Measurements from ENCODE around the gene PFKP. TPM values are rescaled to one million over a fixed set of nuclear protein-coding genes. Genes with fewer than 3 reads are reported as not detected.

PFKP gene
- total RNA-seq, 1 donor from 2014 or later, result 23.5 TPM

- H3K4me3 ChIP-seq, result no peak overlapping the region
- intact Hi-C loops (cut with DNase I), result no loop called here
- peak; percentile 24 to 67 for ATAC-seq
- H3K27me3 ChIP-seq (ENCODE audit: low read depth), result no peaks in the 10 kb centered on the region
- peaks cover 93% of the 10 kb centered on the region for H3K36me3 ChIP-seq
- H3K4me1 ChIP-seq, result no peaks in the 10 kb centered on the region
- TF ChIP-seq, protein P1, sequence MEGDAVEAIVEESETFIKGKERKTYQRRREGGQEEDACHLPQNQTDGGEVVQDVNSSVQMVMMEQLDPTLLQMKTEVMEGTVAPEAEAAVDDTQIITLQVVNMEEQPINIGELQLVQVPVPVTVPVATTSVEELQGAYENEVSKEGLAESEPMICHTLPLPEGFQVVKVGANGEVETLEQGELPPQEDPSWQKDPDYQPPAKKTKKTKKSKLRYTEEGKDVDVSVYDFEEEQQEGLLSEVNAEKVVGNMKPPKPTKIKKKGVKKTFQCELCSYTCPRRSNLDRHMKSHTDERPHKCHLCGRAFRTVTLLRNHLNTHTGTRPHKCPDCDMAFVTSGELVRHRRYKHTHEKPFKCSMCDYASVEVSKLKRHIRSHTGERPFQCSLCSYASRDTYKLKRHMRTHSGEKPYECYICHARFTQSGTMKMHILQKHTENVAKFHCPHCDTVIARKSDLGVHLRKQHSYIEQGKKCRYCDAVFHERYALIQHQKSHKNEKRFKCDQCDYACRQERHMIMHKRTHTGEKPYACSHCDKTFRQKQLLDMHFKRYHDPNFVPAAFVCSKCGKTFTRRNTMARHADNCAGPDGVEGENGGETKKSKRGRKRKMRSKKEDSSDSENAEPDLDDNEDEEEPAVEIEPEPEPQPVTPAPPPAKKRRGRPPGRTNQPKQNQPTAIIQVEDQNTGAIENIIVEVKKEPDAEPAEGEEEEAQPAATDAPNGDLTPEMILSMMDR (IDR thresholded peaks at IDR 0.05), result no peak
- DNase-seq, result no peak
- no peaks in the 10 kb centered on the region for H3K9me3 ChIP-seq
- no peak overlapping the region for H3K27ac ChIP-seq
Measured at GRCh38 chr10:3136763-3137611, 69.6 kb downstream of the PFKP start.

- Histone ChIP-seq H3K4me1 (no peaks in the 10 kb centered on the region), H3K36me3 (peaks cover 99% of the 10 kb centered on the region), H3K27me3 (ENCODE audit: low read depth) (no peaks in the 10 kb centered on the region), H3K27ac (no peak overlapping the region), H3K4me3 (no peak overlapping the region), H3K9me3 (no peaks in the 10 kb centered on the region)
- ATAC-seq (no peak), DNase-seq (no peak)
- TF ChIP-seq, protein P1 (IDR thresholded peaks at IDR 0.05), result no peak
- intact Hi-C loops (cut with DNase I), result no loop called here
Measured at GRCh38 chr10:3137958-3138726, 70.8 kb downstream of the PFKP start.

- DNase-seq (no peak), ATAC-seq (no peak)
- Histone ChIP-seq H3K36me3 (peaks cover 100% of the 10 kb centered on the region), H3K27ac (no peak overlapping the region), H3K4me1 (no peaks in the 10 kb centered on the region), H3K9me3 (no peaks in the 10 kb centered on the region), H3K4me3 (no peak overlapping the region), H3K27me3 (ENCODE audit: low read depth) (no peaks in the 10 kb centered on the region)
- intact Hi-C loops (cut with DNase I), result no loop called here
- TF ChIP-seq, protein P1 (IDR thresholded peaks at IDR 0.05), result no peak
Measured at GRCh38 chr10:3139216-3139910, 72.0 kb downstream of the PFKP start.

- DNase-seq, result no peak
- intact Hi-C loops (cut with DNase I), result no loop called here
- TF ChIP-seq, protein P1 (IDR thresholded peaks at IDR 0.05), result no peak
- Histone ChIP-seq H3K27ac (no peak overlapping the region), H3K36me3 (peaks cover 100% of the 10 kb centered on the region), H3K4me1 (no peaks in the 10 kb centered on the region), H3K9me3 (no peaks in the 10 kb centered on the region), H3K4me3 (no peak overlapping the region), H3K27me3 (ENCODE audit: low read depth) (no peaks in the 10 kb centered on the region)
- no peak for ATAC-seq
Measured at GRCh38 chr10:3140280-3140679, 72.9 kb downstream of the PFKP start.

DNA sequence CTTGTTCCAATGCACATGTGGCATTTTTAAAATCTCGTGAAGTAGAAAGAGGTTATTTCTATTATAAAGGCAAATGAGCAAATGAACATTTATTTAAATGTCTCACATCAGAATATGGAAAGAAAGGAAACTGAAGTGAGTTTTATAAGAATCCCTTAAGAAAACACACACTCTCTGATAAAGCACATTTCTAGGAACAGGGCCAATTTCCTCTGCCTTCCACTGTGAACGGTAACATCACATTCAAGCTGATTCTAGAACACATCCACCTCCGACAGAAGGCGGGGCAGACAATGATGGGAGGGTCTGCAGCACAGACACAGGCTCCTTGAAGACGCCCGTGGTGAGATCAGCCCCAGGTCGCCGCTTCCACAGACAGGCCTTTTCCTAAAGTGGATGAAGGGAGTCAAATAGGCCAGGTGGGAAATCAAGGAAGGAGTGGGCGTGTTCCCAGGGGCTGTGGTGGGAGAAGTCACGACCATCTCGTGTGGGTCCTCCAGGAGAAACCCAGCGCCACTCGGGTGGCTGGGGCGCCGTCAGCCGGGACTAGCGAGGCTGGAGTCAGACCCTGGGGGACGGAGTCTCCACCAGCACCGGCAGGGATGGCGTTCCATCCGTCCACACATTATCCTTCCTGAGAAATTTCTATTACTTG is 74.1 kb downstream of the PFKP start:
- intact Hi-C loops (cut with DNase I), result no loop called here
- DNase-seq (no peak), ATAC-seq (no peak)
- no peaks in the 10 kb centered on the region for H3K4me1 ChIP-seq
- peaks cover 100% of the 10 kb centered on the region for H3K36me3 ChIP-seq
- no peaks in the 10 kb centered on the region for H3K27me3 ChIP-seq (ENCODE audit: low read depth)
- TF ChIP-seq, protein P1 (IDR thresholded peaks at IDR 0.05), result no peak
- H3K9me3 ChIP-seq, result no peaks in the 10 kb centered on the region
- no peak overlapping the region for H3K4me3 ChIP-seq
- H3K27ac ChIP-seq, result no peak overlapping the region

Data from lower lobe of right lung (tissue), 2 donors.